MV-4-11 (cell line): ENCODE results near the gene TBL1X.
A peak's percentile ranks its signal among the peaks of the same experiment; 100 is the strongest.

ENCODE experiments used
- DNase-seq: peaks from one replicate; lab custom pipeline; 2025; lab: John Stamatoyannopoulos, UW

TBL1X gene

DNA sequence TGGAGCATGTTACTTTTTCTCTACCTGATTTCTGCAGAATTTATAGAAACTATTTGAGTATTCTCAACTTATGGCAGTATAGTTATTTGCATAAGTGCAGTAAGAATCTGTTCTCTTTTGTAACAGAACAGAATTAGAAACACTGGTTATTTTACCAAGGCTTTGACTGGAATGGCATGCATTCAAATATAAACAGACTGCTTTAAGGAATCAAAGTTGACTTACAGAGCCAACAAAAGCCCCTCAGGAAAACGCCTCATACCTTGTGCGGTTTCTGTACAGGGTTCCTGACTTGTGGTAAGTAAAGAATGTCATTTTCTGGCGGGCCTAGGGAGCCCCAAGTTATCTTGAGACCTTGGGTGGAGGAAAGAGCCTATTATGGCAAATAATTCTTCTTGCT lies 203.7 kb downstream of the TBL1X start:
- DNase-seq: no peak

DNA sequence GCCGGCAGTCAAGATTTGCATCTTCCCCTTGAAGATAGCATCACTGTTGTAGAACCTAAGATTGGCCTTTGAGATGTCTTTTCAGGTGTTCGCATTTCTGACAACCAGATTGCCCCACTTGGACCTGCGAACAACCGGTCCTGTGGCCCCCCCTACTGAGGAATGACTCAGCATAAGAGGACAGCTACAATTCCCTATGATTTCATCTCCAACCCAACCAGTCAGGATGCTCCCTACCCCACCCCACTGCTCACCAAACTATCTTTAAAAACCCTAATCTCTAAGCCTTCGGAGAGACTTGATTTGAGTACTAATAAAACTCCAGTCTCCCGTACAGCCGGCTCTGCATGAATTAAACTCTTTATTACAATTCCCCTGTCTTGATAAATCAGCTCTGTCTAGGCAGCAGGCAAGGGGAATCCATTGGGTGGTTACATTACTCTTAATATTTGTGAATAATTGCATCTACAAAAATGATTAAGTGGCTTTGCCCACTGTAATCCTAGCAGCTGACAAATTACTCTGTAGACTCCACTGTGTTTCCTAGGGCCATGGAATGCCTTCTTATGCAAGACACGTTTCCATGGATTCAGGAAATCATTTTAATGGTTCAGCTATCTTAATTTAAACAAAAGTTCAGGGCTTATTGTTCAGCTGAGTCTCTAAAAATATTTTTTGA lies 205.4 kb downstream of the TBL1X start:
- no peak for DNase-seq

DNA sequence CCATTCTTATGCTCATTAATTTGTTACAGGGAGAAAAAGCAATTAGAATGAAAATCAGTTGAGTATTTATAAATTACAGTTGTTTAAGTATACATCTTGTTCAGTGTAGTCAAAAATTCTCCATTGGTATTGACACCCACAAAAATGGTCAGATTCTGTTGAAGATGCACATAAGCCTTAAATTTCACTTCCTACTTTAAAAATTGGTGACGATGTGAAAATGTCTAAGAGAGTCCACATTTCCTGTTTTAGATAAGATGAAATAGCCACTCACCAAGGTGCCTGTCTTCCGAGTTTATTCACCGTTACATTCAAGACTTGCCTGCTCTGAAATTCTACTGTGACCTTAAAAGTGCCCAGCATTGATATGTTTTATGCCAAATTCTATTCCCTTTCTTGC lies 207.1 kb downstream of the TBL1X start:
- DNase-seq: peak; percentile 67

DNA sequence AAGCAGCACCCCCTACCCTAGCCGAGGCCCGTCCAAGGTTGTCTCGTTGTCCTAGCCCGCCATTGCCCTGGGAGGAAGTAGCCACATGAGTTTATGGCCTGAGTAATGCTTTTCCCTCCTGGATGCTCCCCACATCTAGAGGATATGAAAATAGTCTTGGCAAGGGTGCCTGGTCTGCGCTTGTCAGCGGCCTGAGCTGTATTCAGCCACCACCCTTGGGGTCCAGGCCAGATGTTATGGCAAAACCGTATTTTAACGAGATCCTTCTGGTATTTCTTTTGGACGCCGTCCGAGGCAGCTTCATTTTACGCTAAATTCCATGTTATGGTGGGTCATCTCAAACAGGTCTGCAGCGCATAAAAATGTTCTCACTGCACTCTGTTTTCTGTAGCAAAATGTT lies 211.4 kb downstream of the TBL1X start:
- no peak for DNase-seq

DNA sequence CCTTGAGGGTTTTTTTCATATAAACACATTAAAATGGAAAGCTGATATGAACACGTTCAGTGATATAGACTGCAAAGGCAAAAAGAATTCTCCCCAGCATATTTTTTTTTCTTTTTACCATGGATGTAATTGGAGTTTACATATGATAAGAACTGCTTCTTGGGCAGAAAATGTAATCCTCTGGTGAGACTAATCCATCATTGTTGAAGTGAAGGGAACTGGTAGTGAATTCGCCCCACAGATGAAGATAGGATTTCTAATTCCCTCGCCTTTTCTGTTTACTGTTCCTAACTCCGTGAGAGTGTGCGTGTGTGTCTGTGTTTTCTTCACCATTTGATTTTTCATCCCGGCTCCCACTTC lies 211.9 kb downstream of the TBL1X start:
- DNase-seq: peak; percentile 49

DNA sequence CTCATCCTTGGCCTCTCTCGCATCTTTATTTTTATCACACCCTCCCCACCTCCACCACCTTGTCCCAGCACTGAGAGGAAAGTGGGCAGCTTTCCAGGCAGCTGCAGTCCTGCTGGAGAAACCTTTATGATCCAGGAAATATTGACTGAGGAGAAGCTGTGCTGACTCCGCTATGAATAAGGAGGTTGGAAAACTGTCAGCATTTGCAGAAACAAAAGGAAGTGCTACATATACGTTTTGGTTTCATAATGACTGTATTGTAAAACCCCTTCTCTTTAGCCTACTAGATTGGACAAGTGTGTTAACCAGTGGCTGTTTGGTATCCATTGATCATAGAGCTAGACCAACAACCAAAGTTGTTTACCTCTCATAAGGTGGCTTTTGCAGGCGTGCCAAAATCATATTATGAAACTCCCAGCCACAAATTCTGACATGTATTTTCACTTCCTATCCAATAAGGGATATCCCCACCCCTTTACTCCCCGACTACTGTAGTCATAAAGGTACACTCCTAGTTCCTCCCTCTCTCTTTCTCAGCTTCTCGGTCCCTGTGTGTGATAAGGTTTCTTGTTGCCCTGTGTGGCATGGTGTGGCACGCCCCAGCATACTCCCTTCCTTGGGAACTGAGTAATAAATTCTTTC lies 212.4 kb downstream of the TBL1X start:
- DNase-seq: peak; percentile 82

DNA sequence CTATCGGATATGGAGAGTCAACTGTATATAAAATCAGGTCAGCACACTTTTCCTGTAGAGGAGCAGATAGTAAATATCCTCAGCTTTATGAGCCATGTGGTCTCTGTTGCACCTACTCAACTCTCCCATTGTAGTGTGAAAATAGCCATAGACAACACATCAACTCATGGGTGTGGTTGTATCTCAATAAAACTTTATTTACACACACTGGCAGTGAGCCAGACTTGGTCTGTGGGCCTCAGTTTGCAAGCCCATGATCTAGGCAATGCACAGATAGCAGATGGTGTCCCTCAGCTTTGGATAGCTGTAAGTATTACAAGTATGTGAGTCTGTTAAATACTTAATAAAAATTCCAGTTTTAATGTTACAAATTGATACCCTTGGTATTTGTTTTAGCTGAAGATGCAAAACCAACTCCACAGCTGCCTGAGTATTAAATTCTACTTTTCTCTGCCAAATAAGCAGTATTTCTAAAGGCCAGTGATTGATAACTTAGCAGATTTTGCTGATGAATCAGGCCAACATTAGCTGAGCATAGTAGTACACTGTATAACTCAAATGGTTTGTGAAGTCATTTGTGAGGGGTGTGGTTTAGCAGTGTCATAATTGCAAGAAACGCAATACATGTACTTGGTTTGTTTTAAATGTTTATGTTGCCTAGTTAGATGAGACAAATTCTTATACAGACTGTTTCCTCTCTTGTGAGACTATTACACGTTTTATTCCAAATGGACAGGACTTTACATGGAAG lies 213.5 kb downstream of the TBL1X start:
- no peak for DNase-seq

DNA sequence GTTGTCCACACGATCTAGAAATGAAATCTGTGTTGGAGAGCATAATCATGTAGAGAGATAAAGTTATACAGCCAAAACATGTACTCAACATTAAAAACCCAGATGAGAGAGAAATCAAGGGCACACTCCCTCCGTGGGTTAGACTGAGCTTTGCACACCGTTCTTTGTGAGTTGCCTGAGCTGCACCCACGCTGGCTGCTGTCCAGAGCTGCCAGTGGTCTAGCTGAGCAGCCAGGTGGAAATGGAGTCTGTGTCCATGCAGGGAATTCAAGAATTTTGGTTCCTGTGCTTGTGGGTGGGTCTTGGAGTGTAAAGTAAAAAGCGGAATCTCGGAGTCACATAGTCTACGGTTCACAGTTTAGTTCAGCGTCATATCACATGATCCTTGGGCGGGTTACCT lies 216.2 kb downstream of the TBL1X start:
- DNase-seq: no peak

DNA sequence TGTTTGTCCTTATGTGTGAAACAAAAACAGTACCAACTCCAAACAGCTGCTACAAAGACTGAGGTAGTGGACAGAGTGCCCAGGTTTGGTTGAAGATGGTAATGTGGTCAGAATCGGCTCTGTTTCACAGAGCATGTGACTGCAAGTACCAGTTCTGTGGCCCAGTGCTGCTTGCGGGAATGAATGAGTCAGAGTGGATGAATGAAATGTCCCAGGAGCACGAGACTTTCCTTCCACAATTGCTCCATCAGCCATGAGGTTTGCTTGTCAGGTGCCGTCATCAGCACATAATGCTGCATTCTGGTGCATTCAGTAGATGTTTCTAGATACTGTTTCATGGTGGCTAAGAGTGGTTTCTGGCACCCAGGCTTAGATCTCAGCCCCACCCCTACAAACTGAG lies 216.6 kb downstream of the TBL1X start:
- DNase-seq: no peak

DNA sequence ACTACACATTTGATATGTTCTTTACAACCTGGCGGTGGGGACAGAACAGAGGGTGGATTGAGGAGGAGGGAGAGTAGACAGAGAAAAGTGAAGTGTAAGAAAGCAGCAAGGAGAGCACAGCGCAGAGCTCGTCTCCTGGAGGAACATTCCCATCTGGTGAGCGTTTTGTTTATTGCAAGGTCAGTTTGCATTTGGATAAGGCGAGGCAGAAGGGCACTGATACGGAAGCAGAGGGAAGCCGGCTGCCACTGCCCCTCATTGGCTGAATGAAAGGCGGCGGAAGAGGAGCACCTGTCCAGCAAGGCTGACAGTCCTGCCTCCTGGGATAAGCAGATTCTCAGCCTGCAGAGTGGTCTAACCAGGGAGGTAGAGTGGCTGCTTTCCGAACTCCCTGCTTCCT lies 217.6 kb downstream of the TBL1X start:
- DNase-seq: no peak

DNA sequence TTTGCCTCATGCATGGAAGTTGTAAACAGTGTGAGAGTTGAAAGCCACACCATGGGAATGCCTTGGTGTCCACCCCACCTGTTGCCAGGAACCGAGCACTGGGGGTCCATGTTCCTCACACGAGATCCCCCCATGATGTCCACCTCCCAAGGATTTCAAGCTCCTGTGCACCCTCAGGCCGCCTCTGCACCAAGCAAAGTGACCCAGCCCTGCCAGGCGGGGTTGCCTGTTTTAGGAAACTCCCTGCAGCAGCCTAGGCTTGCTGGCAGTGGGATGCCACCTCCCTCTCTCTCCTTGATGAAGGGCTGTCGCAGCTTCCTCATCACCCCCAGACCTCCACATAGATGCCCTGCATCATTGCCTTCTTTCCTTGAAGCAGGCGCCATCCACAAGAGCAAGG lies 218.0 kb downstream of the TBL1X start:
- DNase-seq: no peak

DNA sequence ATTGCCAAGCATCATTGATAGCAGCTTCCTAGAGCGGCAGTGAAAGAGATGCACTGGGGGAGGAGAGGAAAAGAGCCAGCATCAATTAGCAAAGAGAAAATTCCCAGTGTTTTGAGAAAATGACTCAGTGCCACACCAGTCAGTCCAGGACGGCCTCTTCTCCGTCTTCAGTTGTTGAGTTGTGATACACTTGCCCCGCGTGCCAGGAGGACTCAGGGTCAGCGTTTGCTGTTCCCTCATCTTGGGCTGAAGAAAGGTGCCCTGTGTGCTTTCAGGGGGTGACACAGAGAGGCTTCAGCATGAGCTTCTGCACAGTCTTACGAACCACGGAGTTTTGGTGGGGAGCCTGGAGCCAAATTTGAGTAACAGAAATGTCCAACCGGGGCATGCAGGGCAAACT lies 218.5 kb downstream of the TBL1X start:
- DNase-seq: no peak

DNA sequence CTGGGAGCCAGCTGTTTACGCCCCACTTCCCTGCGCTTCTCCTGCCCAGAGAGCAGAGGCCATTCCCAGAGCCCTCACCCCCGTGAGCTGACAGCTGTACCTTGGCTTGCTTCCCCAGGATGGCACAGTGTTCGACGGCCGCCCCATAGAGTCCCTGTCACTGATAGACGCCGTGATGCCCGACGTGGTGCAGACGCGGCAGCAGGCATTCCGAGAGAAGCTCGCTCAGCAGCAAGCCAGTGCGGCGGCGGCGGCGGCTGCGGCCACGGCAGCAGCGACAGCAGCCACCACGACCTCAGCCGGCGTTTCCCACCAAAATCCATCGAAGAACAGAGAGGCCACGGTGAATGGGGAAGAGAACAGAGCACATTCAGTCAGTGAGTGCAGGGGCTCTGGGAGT lies 223.0 kb downstream of the TBL1X start:
- DNase-seq: no peak

DNA sequence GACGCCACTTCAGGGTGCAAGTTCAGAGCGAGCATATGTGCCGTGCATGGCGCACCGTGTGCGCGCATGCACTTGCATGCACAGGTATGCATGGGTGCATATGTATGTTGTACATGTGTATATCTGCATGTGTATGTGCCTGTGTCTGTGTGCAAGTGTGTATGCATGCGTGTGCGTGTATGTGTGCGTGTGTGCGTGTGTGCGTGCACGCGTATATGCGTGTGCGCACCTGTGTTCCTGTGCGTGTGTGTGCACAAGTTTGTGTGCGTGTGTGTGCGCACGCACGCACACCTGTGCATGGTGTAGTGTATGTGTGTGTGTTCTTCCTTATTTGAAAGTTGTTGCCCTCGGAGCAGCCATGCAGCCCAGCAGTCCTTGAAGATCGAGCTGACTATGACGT lies 224.0 kb downstream of the TBL1X start:
- no peak for DNase-seq

DNA sequence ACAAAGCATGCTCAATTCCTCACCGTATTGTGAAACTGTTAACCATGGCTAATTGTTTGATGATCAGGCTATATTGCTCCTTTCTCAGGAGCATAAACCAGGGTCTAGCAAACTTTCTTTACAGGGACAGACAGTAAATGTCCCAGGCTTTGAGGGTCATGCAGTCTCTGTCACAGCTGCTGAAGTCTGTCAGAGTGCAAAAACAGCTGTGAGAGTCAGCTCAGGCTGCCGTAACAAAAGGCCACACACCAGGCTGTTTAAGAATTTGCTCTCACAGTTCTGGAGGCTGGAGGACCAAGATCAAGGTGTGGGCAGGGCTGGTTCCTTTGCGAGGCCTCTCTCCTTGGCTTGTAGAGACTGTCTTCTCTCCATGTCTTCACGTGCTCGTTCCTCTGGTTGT lies 225.2 kb downstream of the TBL1X start:
- no peak for DNase-seq

DNA sequence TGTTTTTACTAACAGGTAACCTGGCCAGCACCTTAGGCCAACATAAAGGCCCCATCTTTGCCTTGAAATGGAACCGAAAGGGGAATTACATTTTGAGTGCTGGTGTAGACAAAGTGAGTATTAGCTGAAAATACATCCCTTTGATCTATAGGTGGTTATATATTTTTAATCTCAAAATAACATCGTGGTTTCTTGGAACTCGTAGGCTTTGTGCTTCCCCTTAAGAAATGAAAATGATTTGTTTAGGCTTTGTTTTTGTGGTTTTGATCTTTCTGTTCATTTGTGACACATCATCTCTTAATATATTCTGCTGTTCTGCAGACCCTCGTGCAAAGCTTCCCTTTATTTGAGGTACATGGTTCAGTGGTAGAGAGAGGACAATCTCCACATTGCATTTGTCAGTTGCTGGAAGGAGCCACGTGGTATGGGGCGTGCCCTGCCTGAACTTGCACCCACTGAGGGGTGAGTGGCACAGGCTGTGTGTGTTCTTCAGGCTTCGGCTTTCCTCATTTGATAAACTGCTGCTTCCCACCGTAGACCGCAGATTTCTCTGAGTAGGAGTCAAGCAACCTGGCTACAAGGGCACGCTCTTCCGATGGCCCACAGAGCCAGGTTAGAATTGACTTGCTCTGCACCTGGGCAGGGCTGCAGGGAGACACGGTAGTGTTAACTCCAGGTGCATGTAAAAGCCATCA lies 228.6 kb downstream of the TBL1X start:
- no peak for DNase-seq

DNA sequence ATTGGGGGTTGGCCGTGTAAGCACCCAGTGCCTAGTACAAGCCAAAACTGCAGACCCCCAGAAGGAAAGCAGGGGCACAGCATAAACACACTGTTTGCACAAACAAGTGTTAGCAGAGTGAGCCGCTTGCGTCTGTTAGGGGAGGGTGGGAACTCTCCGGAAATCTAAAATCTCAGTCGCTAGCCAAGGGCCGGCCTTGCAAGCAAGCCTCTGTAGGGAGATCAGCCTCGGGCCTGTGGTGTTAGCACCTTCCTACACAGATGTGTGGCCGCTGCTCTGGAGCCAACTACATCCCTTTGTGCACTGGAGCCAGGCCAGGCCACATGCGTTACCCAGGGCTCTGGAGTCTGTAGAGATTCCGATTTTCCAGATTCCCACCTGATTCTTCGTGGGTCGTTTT lies 233.7 kb downstream of the TBL1X start:
- DNase-seq: no peak

DNA sequence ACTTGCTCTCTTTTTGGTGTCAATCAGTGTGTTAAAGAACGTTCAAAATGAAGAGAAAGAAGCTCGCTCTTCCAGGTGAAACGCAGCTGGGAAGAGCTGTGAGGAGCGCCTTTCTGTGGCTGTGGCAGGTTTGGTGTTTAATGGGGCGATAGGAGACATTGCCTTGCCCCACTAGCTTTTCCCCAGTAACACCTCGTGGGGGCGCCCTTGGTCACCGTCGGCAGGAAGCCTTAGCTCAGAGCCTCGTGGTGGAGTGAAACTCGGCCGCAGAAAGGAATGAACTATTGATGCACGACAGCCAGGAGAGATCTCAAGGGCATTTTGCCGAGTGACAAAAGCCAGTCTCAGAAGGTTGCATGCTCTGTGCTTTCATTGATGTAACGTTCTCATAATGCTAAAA lies 235.7 kb downstream of the TBL1X start:
- DNase-seq: no peak

DNA sequence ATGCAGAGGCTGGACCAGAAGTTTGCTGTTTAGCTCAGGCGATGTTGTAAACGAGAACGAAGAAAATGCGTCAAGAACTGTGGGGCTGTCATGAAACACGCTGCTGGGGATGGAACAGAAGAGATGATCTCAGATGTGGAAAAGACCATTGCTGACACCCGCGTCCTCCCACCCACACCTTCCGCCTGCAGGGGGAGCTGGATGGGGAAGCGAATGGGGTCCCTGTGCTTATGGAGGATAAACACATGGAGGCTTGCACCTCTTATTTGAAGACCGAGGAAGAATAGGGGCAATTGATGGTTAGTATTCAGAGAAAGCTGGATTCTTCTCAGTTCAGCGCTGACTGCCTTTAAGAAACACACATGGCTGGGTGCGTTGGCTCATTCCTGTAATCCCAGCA lies 236.9 kb downstream of the TBL1X start:
- DNase-seq: no peak

DNA sequence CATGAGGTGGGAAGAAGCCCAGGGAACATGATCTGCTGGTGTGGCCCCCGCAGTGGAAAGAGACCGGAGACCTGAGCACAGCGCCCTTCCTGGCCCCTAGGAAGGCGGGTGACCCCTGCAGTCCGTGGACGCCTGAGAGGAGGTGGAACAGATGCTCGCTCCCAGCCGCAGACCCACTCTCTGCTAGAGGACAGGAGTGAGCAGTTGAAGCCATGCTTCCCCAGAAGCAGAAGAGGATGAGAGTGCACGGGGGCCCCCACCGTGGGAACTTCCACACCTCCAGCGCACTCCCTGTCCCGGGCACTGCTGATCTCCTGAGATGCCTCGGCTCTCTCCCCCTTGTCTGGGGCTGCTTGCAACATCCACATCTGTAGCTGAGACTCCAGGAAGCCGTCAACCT lies 238.5 kb downstream of the TBL1X start:
- no peak for DNase-seq

DNA sequence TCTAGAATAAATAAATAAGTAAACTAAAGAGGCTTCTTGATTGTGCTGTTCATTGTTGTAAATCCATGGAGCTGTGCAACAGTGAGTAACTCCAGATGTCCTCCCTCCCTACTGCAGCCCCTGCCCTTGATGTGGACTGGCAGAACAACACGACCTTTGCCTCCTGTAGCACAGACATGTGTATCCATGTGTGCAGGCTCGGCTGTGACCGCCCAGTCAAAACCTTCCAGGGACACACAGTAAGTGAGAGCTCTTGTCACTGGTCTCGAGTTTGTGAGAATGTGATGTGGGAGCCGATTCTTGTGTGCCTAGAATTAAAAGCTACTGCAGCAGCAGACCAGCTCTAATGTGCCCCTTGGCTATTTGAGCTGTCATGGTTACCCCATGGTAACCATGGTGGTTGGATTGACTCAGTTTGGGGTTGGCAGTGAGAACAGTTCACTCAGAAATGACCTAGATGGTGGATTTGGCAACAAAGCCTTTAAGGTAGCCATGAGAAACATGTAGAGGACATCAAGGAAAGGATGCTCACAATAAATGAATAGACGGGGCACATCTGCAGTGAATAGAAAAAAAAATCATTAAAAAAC lies 240.1 kb downstream of the TBL1X start:
- no peak for DNase-seq

DNA sequence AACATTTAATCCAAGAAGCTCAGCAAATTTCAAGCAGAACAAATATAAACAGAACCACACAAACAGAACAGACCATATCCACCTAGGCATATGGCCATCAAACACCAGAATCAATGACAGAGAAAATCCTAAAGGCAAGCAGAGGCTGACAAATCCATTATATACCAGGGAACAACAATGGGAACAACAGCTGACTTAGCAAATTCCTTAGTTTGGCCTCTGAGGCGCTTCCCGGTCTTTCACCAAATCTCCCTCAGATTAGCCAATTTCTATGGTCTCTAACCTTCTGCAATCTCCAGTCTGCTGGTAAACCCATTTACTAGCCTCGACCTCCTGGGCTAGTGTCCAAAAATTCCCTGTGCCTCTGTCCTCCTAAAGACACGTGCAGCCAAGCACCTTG lies 241.6 kb downstream of the TBL1X start:
- DNase-seq: no peak
